Cortex of kidney (tissue), 1 donor: ENCODE data around the gene AVPI1.
"Not testable (repeated sequence)": the region's sequence is repeated elsewhere in the genome, so short reads cannot be mapped to it uniquely, and the experiment has no call there.

Source experiments
- DNase-seq: peaks from one replicate; lab custom pipeline; 2025; lab: John Stamatoyannopoulos, UW

Gene AVPI1

DNA sequence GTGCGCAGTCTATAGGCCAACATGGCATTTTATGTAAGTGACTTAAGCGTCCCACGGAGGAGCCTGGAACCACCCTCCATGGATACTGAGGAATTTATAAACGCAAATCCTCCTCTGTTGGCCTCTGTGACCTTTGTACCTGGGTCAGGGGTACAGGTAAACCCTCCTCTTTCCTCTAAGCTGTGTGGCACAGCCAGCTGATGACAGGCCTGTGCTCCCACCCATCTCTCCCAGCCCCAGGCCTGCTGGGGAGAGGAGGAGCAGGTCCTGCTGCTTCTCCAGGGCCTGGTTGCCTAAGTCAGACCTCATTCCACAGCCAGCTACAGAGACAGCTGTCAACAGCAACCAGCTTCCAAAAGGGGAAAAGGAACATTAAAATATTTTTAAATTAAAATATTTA lies 5.0 kb downstream of the AVPI1 start:
- no peak for DNase-seq

GRCh38 chr10:97679594-97679993 lies 7.4 kb downstream of the AVPI1 start:
- DNase-seq = no peak

DNA sequence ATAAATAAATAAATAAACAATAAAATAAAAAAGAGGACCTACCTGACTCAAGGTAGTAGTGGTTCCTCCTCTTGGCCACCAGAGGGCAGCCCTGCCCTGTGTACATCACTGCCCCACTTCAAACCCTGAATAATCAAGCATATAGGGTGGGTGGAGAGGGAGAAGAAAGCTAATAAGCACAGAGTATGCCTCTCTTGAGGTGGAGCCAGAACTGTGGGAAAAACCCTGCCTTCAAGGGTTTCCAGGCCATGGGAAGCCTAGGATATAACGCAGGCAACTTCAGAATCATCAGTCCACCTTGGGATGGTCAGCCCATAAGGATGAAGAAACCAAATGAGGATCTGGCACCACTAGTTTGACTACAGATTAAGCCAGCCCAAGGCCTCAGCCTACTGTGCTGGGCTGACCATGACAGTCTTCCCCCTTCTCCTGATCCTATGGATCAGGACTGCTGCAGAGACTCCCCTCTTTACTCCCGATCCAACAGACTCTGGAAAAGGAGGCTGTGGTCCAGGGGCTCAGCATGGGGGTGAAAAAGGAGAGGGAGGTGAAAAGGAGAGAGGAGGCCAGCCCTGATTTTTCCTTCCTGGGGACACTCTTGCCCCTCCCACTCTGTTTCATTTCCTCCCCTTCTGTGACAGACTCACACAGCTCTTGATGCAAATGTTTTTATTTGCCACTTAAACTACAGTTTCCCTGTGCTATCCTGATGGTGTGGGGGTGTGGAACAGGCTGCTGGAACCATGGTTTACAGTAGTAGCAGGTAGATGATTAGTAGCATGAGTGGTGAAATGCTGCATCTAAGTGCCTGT lies 10.1 kb downstream of the AVPI1 start:
- no peak for DNase-seq

GRCh38 chr10:97675222-97675621 lies 11.8 kb downstream of the AVPI1 start:
- no peak for DNase-seq

DNA sequence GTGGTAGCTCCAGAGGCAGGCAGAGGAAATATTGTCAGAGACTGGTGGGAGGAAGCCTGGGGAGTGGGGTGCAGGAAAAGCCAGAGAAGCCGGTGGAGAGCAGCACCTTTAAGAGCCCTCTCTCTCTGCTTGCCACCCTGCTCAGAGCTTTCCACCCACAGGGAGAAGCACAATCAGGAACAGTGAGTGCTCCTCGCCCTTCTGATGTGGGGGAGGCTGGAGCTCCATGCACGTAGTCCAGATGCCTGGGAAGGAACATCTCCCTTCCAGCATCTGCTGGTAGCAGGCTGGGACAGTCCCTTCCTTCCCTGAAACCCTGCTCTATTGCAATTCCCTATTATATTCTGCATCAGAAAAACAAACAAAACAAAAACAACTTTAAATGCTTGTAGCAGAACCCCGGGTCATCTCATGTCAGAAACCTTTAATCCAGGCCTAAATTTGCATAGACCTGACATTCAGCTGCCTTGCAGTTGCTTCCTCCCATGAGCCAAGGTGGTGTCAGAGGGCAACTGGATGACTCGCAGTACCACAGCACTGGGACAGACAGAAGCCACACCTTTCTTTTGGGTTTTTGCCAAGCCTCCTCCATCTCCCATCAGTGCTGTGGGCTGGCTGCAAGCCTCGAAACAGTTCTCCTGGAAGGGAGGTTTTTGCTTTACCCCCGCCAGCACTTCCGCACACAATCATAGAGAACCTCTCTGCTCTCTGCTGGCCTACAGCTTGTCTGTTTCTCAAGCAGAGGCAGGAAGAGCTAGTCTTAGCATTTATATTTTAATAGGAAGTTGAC lies 13.1 kb downstream of the AVPI1 start:
- DNase-seq = no peak

- no peak for DNase-seq
Observed at GRCh38 chr10:97669571-97669970, 17.5 kb downstream of the AVPI1 start.

GRCh38 chr10:97667463-97667862 lies 19.6 kb downstream of the AVPI1 start:
- DNase-seq = no peak

DNA sequence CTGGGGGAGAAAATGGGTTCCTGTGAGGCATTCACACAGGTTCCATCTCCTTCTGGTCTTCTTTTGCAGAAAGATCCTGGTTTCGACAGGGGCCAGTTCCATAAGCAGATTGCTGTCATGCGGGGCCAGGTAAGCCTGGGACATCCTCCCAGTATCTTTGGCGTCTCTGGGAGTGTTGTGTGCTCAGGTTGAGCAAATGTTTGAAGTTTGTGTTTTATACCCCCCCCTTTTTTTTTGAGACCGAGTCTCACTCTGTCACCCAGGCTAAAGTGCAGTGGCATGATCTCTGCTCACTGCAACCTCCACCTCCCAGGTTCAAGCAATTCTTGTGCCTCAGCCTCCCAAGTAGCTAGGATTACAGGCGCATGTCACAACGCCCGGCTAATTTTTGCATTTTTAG lies 20.0 kb downstream of the AVPI1 start:
- no peak for DNase-seq

GRCh38 chr10:97664282-97664850 lies 22.7 kb downstream of the AVPI1 start:
- DNase-seq = no peak

DNA sequence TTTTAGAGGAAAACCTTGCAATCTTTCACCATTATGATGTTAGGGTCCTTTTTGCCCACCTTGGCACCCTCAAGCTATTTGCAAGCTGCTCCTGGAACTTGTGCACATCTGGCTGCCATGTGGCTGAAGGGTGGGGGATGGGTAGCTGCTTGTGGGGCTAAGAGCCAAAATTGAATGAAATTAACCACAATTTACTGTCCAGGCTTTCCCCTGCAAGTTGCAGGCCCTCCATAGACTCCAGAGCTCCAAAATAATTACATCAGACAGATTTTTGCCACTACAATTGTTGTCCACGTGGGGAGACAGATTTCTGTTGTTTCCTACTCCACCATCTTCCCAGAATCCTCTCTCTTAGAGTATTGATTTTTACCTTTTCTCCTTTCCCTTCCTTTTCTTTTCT lies 27.5 kb downstream of the AVPI1 start:
- DNase-seq = no peak

DNA sequence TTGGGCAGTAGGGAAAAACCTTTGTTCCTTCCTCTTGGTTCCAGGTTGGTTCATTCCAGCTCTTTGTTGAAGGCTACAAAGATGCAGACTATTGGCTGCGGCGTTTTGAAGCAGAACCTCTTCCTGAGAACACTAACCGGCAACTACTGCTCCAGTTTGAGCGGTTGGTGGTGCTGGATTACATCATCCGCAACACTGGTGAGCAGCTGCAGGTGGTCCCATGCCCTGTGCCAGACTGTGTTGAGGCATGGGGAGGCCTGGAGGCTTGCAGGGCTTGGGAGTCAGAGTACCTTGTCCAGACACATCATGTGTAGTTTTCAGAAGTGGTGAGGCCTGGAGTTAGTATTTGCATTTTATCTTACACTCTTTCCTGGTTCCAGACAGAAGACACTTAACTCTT lies 30.3 kb downstream of the AVPI1 start:
- no peak for DNase-seq

GRCh38 chr10:97651773-97652172 lies 35.3 kb downstream of the AVPI1 start:
- DNase-seq = no peak

GRCh38 chr10:97650726-97651125 lies 36.3 kb downstream of the AVPI1 start:
- DNase-seq = no peak

- DNase-seq = not testable (repeated sequence)
Observed at GRCh38 chr10:97649405-97649750, 37.7 kb downstream of the AVPI1 start.

GRCh38 chr10:97648562-97649404 lies 38.3 kb downstream of the AVPI1 start:
- DNase-seq = no peak

- no peak for DNase-seq
Observed at GRCh38 chr10:97647556-97647955, 39.5 kb downstream of the AVPI1 start.

- no peak for DNase-seq
Observed at GRCh38 chr10:97644936-97645335, 42.1 kb downstream of the AVPI1 start.

DNA sequence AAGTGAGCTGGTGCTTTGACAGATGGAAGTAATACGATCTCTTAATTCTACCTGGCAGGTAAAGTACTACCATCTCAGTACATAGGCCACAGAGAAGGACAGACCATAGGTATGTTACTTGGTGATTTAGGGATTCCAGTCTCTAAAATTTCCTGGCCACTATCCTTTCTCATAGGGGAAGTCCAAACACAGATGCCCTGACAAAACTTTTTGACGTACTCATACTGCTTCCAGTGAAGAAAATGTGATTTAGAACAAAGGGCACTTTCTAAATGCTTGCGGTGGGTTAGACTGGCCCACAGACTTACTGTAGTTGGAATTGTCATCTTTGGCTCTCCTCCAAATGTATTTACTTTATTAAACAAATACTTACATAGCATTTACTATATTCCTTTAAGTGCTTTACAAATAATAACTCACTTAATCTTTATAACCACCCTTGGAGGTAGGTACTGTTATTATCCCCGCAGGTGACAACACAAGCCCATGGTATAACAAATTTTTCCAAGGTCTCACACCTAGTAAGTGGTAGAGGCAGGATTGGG lies 43.5 kb downstream of the AVPI1 start:
- DNase-seq = no peak

GRCh38 chr10:97642471-97643159 lies 44.4 kb downstream of the AVPI1 start:
- DNase-seq = not testable (repeated sequence)

- no peak for DNase-seq
Observed at GRCh38 chr10:97640868-97641811, 45.9 kb downstream of the AVPI1 start.
